ENCODE results near the gene ZNF213.

GRCh38 chr16:3088925-3089716 is 45.7 kb upstream of the ZNF213 start:
- TF ChIP-seq CTCF (IDR thresholded peaks at IDR 0.05) (no peak), POLR2A (IDR thresholded peaks at IDR 0.05) (no peak)
